ENCODE results near the gene ST3GAL2.

- TF ChIP-seq BHLHE40 (IDR thresholded peaks at IDR 0.05; ENCODE audit: borderline replicate concordance) (no peak), FOXK2 (IDR thresholded peaks at IDR 0.05) (no peak), FOXM1 (IDR thresholded peaks at IDR 0.05; ENCODE audit: borderline replicate concordance) (no peak), SP1 (IDR thresholded peaks at IDR 0.05) (no peak), L3MBTL2 (conservative IDR thresholded peaks at IDR 0.05) (no peak), ZNF384 (IDR thresholded peaks at IDR 0.05) (no peak), FOXA1 (IDR thresholded peaks at IDR 0.05) (no peak), PKNOX1 (IDR thresholded peaks at IDR 0.05) (no peak)
Observed at GRCh38 chr16:70394853-70395252, 44.0 kb downstream of the ST3GAL2 start.
